Prostate gland (tissue), 2 donors: ENCODE measurements around the gene DLEC1. TPM values are rescaled to one million over a fixed set of nuclear protein-coding genes. Genes with fewer than 3 reads are reported as not detected.

Source experiments
- DNase-seq: peaks from one replicate; pipeline ENCODE4 v3.0.0-alpha.2; 2019; ENCODE audit warnings: low spot score
- H3K27ac ChIP-seq, 2 donors: fragments of 200-600 bp; sonication (generic); 2 replicates each; pipeline ENCODE4 v1.5.1; 2017 to 2019
- H3K27me3 ChIP-seq: fragments of 200-600 bp; sonication (generic); replicated peaks from 2 replicates; pipeline ENCODE4 v1.5.1; 2019; ENCODE audit not compliant: insufficient read depth
- H3K36me3 ChIP-seq, 2 donors: fragments of 200-600 bp; sonication (generic); 1 replicate in 1 of 2; 2 replicates in 1 of 2; pipeline versions ENCODE4 v1.5.1 to v1.8.1; 2017 to 2019
- H3K4me1 ChIP-seq: fragments of 200-600 bp; sonication (generic); replicated peaks from 2 replicates; pipeline ENCODE4 v1.5.1; 2019
- H3K4me3 ChIP-seq, 2 donors: fragments of 200-600 bp; sonication (generic); 2 replicates each; pipeline ENCODE4 v1.5.1; 2017 to 2019
- H3K9me3 ChIP-seq: fragments of 200-600 bp; sonication (generic); 2 replicates; pipeline ENCODE4 v1.5.1; 2017
- CTCF ChIP-seq, 4 experiments: fragments of 200-600 bp in 2 of 4; fragments of 450-650 bp in 2 of 4; sonication (generic) in 2 of 4; IDR thresholded peaks; 1 replicate in 3 of 4; 2 replicates in 1 of 4; pipeline ENCODE4 v1.5.1; 2016 to 2019; ENCODE audit warnings: antibody characterized with exemption in 4 of 4, mild to moderate bottlenecking in 2 of 4, moderate library complexity in 2 of 4
- POLR2A ChIP-seq: fragments of 450-650 bp; IDR thresholded peaks from one replicate; pipeline ENCODE4 v1.6.1; 2016; ENCODE audit warnings: antibody characterized with exemption, mild to moderate bottlenecking
- POLR2AphosphoS5 ChIP-seq: sonication (generic); formaldehyde crosslinking; IDR thresholded peaks from one replicate; pipeline ENCODE4 v1.6.1; 2017; ENCODE audit warnings: antibody characterized with exemption
- WGBS: methylation state at CpG from one replicate; pipeline ENCODE4 v1.1.5; 2018; 5-methylcytosine and 5-hydroxymethylcytosine counted together
- intact Hi-C: fragments of 100-400 bp; cut with DNase I; formaldehyde crosslinking; loops from one replicate; pipeline ENCODE4 v1.14.2; 2022
- total RNA-seq, 2 donors: library from RNA; depleted of rRNA; stranded (reverse); fragments of >200 nt; gene quantifications; one replicate each; pipeline ENCODE4 v1.1.0, GENCODE V29; 2016

The DLEC1 gene
- total RNA-seq, 2 donors from 2014 or later, result 0.32 to 13.1 TPM

- intact Hi-C loops, result no loop called here
- TF ChIP-seq POLR2AphosphoS5 (no peak), CTCF (IDR thresholded peaks at IDR 0.05) (no peak), POLR2A (no peak)
- no peaks in the 10 kb centered on the region for H3K27me3 ChIP-seq
- DNase-seq, result no peak
- no peak overlapping the region for H3K27ac ChIP-seq
- no peaks in the 10 kb centered on the region for H3K36me3 ChIP-seq
- H3K4me3 ChIP-seq, result no peak overlapping the region
- H3K4me1 ChIP-seq, result no peaks in the 10 kb centered on the region
- H3K9me3 ChIP-seq, result no peaks in the 10 kb centered on the region
- 86% methylated on average over 6 of the region's 6 CpGs for WGBS
Measured at GRCh38 chr3:38101811-38102443, 62.9 kb downstream of the DLEC1 start.

GRCh38 chr3:38102444-38102814 is 63.4 kb downstream of the DLEC1 start:
- no peaks in the 10 kb centered on the region for H3K27me3 ChIP-seq
- DNase-seq, result no peak
- 48% methylated on average over 1 of the region's 1 CpG for WGBS
- H3K9me3 ChIP-seq, result no peaks in the 10 kb centered on the region
- TF ChIP-seq POLR2AphosphoS5, result no peak
- no peak for TF ChIP-seq CTCF (IDR thresholded peaks at IDR 0.05)
- no peak for TF ChIP-seq POLR2A
- intact Hi-C loops, result no loop called here
- H3K4me3 ChIP-seq, result no peak overlapping the region
- H3K36me3 ChIP-seq, result no peaks in the 10 kb centered on the region
- H3K27ac ChIP-seq, result no peak overlapping the region
- no peaks in the 10 kb centered on the region for H3K4me1 ChIP-seq

- no peaks in the 10 kb centered on the region for H3K4me1 ChIP-seq
- H3K9me3 ChIP-seq, result no peaks in the 10 kb centered on the region
- TF ChIP-seq POLR2A (no peak), CTCF (IDR thresholded peaks at IDR 0.05) (no peak), POLR2AphosphoS5 (no peak)
- H3K27me3 ChIP-seq, result no peaks in the 10 kb centered on the region
- no peak for DNase-seq
- WGBS, result 63% methylated on average over 1 of the region's 1 CpG
- H3K4me3 ChIP-seq, result no peak overlapping the region
- intact Hi-C loops, result no loop called here
- H3K27ac ChIP-seq, result no peak overlapping the region
- H3K36me3 ChIP-seq, result no peaks in the 10 kb centered on the region
Measured at GRCh38 chr3:38105525-38105924, 66.5 kb downstream of the DLEC1 start.

- Histone ChIP-seq H3K4me1 (no peaks in the 10 kb centered on the region), H3K9me3 (no peaks in the 10 kb centered on the region), H3K27me3 (no peaks in the 10 kb centered on the region), H3K4me3 (no peak overlapping the region), H3K36me3 (no peaks in the 10 kb centered on the region), H3K27ac (no peak overlapping the region)
- TF ChIP-seq POLR2AphosphoS5, result no peak
- TF ChIP-seq CTCF (IDR thresholded peaks at IDR 0.05), result no peak
- TF ChIP-seq POLR2A, result no peak
- WGBS, result 81% methylated on average over 7 of the region's 7 CpGs
- DNase-seq, result no peak
- intact Hi-C loops, result no loop called here
Measured at GRCh38 chr3:38107911-38108648, 69.1 kb downstream of the DLEC1 start.
